ENCODE results near the gene HIGD1A.

DNA sequence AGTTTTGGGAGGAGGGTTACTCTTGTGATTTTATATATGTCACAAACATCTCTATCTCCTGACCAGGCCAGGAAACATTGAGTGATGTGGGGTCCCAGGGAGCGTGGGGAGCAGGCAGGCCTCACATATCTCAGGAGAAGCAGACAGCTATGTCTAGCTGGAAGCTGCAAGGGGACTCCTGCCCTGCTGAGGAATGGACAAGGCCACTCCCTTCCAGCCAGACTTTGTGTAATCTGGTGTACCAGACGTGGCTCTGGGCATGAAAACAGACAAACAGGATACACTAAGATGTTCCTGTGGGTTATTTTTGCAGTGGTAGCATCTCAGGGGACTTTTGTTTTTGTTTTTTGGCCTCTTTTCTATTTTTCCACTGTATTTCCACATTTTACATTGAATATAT is 48.2 kb upstream of the HIGD1A start:
- no peak for TF ChIP-seq TAF1 (IDR thresholded peaks at IDR 0.05; ENCODE audit: low read depth, low read length)
- TF ChIP-seq POLR2A (IDR thresholded peaks at IDR 0.05; ENCODE audit: low read depth, low read length), result no peak
- no peak for TF ChIP-seq POLR2AphosphoS5 (IDR thresholded peaks at IDR 0.05; ENCODE audit: low read depth, low read length)
- TF ChIP-seq SPI1 (IDR thresholded peaks at IDR 0.05; ENCODE audit: low read depth, low read length), result no peak
